K562 (cell line): ENCODE measurements around the gene MRPL55. TPM values are rescaled to one million over a fixed set of nuclear protein-coding genes. Genes with fewer than 3 reads are reported as not detected.

Experiments
- DDX20 ChIP-seq: fragments of 450-650 bp; IDR thresholded peaks from 2 replicates; pipeline ENCODE4 v1.6.1; 2016; ENCODE audit warnings: missing genetic modification characterization, low read depth, mild to moderate bottlenecking, missing compliant biosample characterization, moderate library complexity
- FOXA3 ChIP-seq, 2 experiments: fragments of 450-650 bp in 1 of 2; sonication (generic) in 1 of 2; formaldehyde crosslinking; IDR thresholded peaks in 1 of 2; conservative IDR thresholded peaks in 1 of 2; 2 replicates each; pipeline versions ENCODE4 v1.4.0 to v1.8.0; 2020 to 2022; ENCODE audit warnings: mild to moderate bottlenecking in 2 of 2, missing genetic modification reagents in 1 of 2
- FOXM1 ChIP-seq, 2 experiments: fragments of 450-650 bp in 1 of 2; sonication (generic) in 1 of 2; formaldehyde crosslinking in 1 of 2; IDR thresholded peaks; 2 replicates each; pipeline versions ENCODE4 v1.6.1 to v1.9.0; 2017 to 2022; ENCODE audit warnings: low read depth in 2 of 2, mild to moderate bottlenecking in 2 of 2, missing genetic modification reagents in 1 of 2, moderate library complexity in 1 of 2
- GABPA ChIP-seq: fragments of 200-800 bp; sonication (Bioruptor generic); conservative IDR thresholded peaks from 2 replicates; pipeline ENCODE4 v1.6.1; 2016; ENCODE audit warnings: low read depth, missing genetic modification characterization, missing compliant biosample characterization
- GTF2A2 ChIP-seq: IDR thresholded peaks from 2 replicates; pipeline ENCODE4 v1.6.1; 2016; ENCODE audit warnings: mild to moderate bottlenecking, missing genetic modification characterization, missing compliant biosample characterization
- HDAC8 ChIP-seq: fragments of 450-650 bp; IDR thresholded peaks from 2 replicates; pipeline ENCODE4 v1.6.1; 2016; ENCODE audit warnings: mild to moderate bottlenecking, missing genetic modification characterization, moderate library complexity, missing compliant biosample characterization
- HNRNPL ChIP-seq: fragments of 200-400 bp; formaldehyde crosslinking; IDR thresholded peaks from 2 replicates; pipeline ENCODE4 v1.6.1; 2017; ENCODE audit warnings: low read depth, mild to moderate bottlenecking, low read length
- JUN ChIP-seq, 2 experiments: sonication (generic) in 1 of 2; formaldehyde crosslinking in 1 of 2; IDR thresholded peaks; 2 replicates each; pipeline versions ENCODE4 v1.6.1 to v1.8.0; 2012 to 2022; ENCODE audit warnings: borderline replicate concordance in 2 of 2, mild to moderate bottlenecking in 2 of 2, improper control_type of control experiment in 1 of 2, low read depth in 1 of 2, low read length in 1 of 2, missing genetic modification reagents in 1 of 2
- KDM1A ChIP-seq, 2 experiments: fragments of 450-650 bp; IDR thresholded peaks; 2 replicates each; pipeline ENCODE4 v1.6.1; 2016; ENCODE audit warnings: mild to moderate bottlenecking in 2 of 2
- NR2C1 ChIP-seq, 2 experiments: fragments of 450-650 bp; IDR thresholded peaks; 2 replicates each; pipeline ENCODE4 v1.6.1; 2017; ENCODE audit warnings: mild to moderate bottlenecking in 2 of 2, antibody characterized with exemption in 1 of 2, inconsistent platforms in 1 of 2, missing compliant biosample characterization in 1 of 2, missing genetic modification characterization in 1 of 2
- NR2F6 ChIP-seq: fragments of 450-650 bp; formaldehyde crosslinking; IDR thresholded peaks from 2 replicates; pipeline ENCODE4 v1.4.0; 2020; ENCODE audit warnings: mild to moderate bottlenecking
- NR4A1 ChIP-seq, 2 experiments: fragments of 250-450 bp in 1 of 2; fragments of 450-650 bp in 1 of 2; sonication (Bioruptor Pico) in 1 of 2; IDR thresholded peaks; 2 replicates each; pipeline versions ENCODE4 v1.4.0 to v1.6.1; 2016 to 2020; ENCODE audit warnings: mild to moderate bottlenecking in 2 of 2, missing compliant biosample characterization in 1 of 2, missing genetic modification characterization in 1 of 2, moderate library complexity in 1 of 2
- RBM15 ChIP-seq: fragments of 200-400 bp; formaldehyde crosslinking; IDR thresholded peaks from 2 replicates; pipeline ENCODE4 v1.6.1; 2018; ENCODE audit warnings: mild to moderate bottlenecking, low read length, moderate library complexity; ENCODE audit not compliant: insufficient read depth
- SMAD1 ChIP-seq: fragments of 150-350 bp; IDR thresholded peaks from 2 replicates; pipeline ENCODE4 v1.6.1; 2014; ENCODE audit warnings: low read length, low read depth; ENCODE audit not compliant: partially characterized antibody
- SRSF9 ChIP-seq: fragments of 200-400 bp; formaldehyde crosslinking; IDR thresholded peaks from 2 replicates; pipeline ENCODE4 v1.6.1; 2017; ENCODE audit warnings: low read depth, low read length, borderline replicate concordance
- TRIM24 ChIP-seq, 2 experiments: fragments of 450-650 bp; IDR thresholded peaks; 2 replicates each; pipeline ENCODE4 v1.6.1; 2016
- ZNF445 ChIP-seq: fragments of 250-450 bp; sonication (Bioruptor Pico); IDR thresholded peaks from 2 replicates; pipeline ENCODE4 v1.4.0; 2020; ENCODE audit warnings: low read depth, mild to moderate bottlenecking, moderate library complexity
- polyA plus RNA-seq, 8 experiments: library from polyadenylated mRNA; depleted of rRNA in 4 of 8; stranded (reverse) in 5 of 8; unstranded in 3 of 8; fragments of >200 nt; fragmentation: Nextera tagmentation in 2 of 8; fragmentation: Illumina TruSeq in 1 of 8; extraction: Ambion mirVana in 2 of 8; extraction: Trizol in 1 of 8; gene quantifications; 2 replicates each; pipeline versions ENCODE4 v1.2.1 to v1.2.3, GENCODE V29; 2011 to 2014; ENCODE audit warnings: inconsistent platforms in 1 of 8, missing spikeins in 1 of 8
- total RNA-seq, 7 experiments: library from RNA; depleted of rRNA in 6 of 7; stranded (reverse); fragments of >200 nt in 6 of 7; fragmentation: Illumina TruSeq in 2 of 7; extraction: Trizol in 2 of 7; gene quantifications; 2 replicates each; pipeline versions ENCODE4 v1.2.1 to v1.2.3, GENCODE V29; 2011 to 2021; ENCODE audit warnings: low replicate concordance in 1 of 7
- TF ChIP-seq, protein P1 (sequence below): sonication (generic); formaldehyde crosslinking; IDR thresholded peaks from 2 replicates; pipeline ENCODE4 v1.8.1; 2023; ENCODE audit warnings: mild to moderate bottlenecking, missing genetic modification reagents
- TF ChIP-seq, protein P2 (sequence below): fragments of 450-650 bp; IDR thresholded peaks from 2 replicates; pipeline ENCODE4 v1.6.1; 2016; ENCODE audit warnings: missing biosample characterization, missing genetic modification characterization
- TF ChIP-seq, protein P3 (sequence below): sonication (generic); formaldehyde crosslinking; IDR thresholded peaks from 2 replicates; pipeline ENCODE4 v1.8.0; 2023; ENCODE audit warnings: mild to moderate bottlenecking, missing genetic modification reagents

MRPL55 gene
- total and polyA plus RNA-seq, 9 of the 15 experiments (the other 6 are each of a cell fraction or from before 2014, with no cell fraction given), result 34.9 to 228 (median 81.0) TPM

DNA sequence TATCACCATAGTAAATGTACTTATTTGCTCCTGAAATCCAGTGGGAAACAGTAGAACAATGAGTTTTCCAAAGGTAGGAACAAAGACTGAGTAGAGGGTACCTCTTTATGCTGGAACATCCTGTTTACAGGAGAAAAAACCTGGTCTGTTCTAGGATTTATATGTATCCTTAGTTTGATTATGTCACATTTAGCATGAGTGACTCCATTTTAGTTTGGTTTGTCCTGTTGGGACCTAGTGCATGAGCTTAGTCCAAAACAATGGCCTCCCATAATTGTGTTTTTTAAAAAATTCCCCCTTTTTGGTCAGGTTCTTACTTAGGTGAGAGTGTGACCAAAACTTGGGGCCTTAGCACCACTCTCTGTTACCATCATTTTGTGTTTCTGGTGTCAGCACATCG lies 3.5 kb upstream of the MRPL55 start (continued):
- TF ChIP-seq, protein P1, sequence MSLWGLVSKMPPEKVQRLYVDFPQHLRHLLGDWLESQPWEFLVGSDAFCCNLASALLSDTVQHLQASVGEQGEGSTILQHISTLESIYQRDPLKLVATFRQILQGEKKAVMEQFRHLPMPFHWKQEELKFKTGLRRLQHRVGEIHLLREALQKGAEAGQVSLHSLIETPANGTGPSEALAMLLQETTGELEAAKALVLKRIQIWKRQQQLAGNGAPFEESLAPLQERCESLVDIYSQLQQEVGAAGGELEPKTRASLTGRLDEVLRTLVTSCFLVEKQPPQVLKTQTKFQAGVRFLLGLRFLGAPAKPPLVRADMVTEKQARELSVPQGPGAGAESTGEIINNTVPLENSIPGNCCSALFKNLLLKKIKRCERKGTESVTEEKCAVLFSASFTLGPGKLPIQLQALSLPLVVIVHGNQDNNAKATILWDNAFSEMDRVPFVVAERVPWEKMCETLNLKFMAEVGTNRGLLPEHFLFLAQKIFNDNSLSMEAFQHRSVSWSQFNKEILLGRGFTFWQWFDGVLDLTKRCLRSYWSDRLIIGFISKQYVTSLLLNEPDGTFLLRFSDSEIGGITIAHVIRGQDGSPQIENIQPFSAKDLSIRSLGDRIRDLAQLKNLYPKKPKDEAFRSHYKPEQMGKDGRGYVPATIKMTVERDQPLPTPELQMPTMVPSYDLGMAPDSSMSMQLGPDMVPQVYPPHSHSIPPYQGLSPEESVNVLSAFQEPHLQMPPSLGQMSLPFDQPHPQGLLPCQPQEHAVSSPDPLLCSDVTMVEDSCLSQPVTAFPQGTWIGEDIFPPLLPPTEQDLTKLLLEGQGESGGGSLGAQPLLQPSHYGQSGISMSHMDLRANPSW (CRISPR knock-in tag), result no peak
- TF ChIP-seq NR2F6 (CRISPR knock-in tag) (no peak), FOXA3 (CRISPR knock-in tag; conservative IDR thresholded peaks at IDR 0.05 in 1 of 2, IDR thresholded peaks at IDR 0.05 in 1 of 2) (no peak), ZNF445 (CRISPR knock-in tag) (no peak), GTF2A2 (tag) (peak; percentile 65; the same call in 1 of the 2 replicates), NR4A1 (CRISPR knock-in tag; IDR thresholded peaks at IDR 0.05) (no peak), NR4A1 (tag; IDR thresholded peaks at IDR 0.05) (peak; percentile 83; the same call in 1 of the 2 replicates), HDAC8 (tag) (peak; percentile 59; the same call in 1 of the 2 replicates), TRIM24 (IDR thresholded peaks at IDR 0.05) (no peak), GABPA (tag) (no peak), SMAD1 (no peak), HNRNPL (no peak), FOXM1 (IDR thresholded peaks at IDR 0.05; ENCODE audit: low read depth) (no peak), FOXM1 (CRISPR knock-in tag; IDR thresholded peaks at IDR 0.05; ENCODE audit: low read depth) (no peak), SRSF9 (no peak), DDX20 (peak; percentile 69; the same call in 1 of the 2 replicates), KDM1A (IDR thresholded peaks at IDR 0.05) (no peak), JUN (IDR thresholded peaks at IDR 0.05; ENCODE audit: borderline replicate concordance, low read depth, low read length) (no peak), JUN (CRISPR knock-in tag; IDR thresholded peaks at IDR 0.05; ENCODE audit: borderline replicate concordance) (no peak), RBM15 (no peak), NR2C1 (IDR thresholded peaks at IDR 0.05) (no peak), NR2C1 (tag; IDR thresholded peaks at IDR 0.05) (peak; percentile 35; the same call in 1 of the 2 replicates)
- TF ChIP-seq, protein P2, sequence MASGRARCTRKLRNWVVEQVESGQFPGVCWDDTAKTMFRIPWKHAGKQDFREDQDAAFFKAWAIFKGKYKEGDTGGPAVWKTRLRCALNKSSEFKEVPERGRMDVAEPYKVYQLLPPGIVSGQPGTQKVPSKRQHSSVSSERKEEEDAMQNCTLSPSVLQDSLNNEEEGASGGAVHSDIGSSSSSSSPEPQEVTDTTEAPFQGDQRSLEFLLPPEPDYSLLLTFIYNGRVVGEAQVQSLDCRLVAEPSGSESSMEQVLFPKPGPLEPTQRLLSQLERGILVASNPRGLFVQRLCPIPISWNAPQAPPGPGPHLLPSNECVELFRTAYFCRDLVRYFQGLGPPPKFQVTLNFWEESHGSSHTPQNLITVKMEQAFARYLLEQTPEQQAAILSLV (tag), result peak; percentile 42; the same call in 1 of the 2 replicates
- TF ChIP-seq, protein P3, sequence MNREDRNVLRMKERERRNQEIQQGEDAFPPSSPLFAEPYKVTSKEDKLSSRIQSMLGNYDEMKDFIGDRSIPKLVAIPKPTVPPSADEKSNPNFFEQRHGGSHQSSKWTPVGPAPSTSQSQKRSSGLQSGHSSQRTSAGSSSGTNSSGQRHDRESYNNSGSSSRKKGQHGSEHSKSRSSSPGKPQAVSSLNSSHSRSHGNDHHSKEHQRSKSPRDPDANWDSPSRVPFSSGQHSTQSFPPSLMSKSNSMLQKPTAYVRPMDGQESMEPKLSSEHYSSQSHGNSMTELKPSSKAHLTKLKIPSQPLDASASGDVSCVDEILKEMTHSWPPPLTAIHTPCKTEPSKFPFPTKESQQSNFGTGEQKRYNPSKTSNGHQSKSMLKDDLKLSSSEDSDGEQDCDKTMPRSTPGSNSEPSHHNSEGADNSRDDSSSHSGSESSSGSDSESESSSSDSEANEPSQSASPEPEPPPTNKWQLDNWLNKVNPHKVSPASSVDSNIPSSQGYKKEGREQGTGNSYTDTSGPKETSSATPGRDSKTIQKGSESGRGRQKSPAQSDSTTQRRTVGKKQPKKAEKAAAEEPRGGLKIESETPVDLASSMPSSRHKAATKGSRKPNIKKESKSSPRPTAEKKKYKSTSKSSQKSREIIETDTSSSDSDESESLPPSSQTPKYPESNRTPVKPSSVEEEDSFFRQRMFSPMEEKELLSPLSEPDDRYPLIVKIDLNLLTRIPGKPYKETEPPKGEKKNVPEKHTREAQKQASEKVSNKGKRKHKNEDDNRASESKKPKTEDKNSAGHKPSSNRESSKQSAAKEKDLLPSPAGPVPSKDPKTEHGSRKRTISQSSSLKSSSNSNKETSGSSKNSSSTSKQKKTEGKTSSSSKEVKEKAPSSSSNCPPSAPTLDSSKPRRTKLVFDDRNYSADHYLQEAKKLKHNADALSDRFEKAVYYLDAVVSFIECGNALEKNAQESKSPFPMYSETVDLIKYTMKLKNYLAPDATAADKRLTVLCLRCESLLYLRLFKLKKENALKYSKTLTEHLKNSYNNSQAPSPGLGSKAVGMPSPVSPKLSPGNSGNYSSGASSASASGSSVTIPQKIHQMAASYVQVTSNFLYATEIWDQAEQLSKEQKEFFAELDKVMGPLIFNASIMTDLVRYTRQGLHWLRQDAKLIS (CRISPR knock-in tag), result no peak
